Cardiac fibroblast (primary cell): ENCODE data around the gene KRTAP4-2.
"Not testable (repeated sequence)": the region's sequence is repeated elsewhere in the genome, so short reads cannot be mapped to it uniquely, and the experiment has no call there.

Source experiments
- DNase-seq, 2 donors: peaks; one replicate each; pipeline versions ENCODE4 v3.0.0 to v3.0.0-alpha.2; 2010; ENCODE audit warnings: low read depth in 2 of 2
- H3K4me3 ChIP-seq, 2 donors: replicated peaks in 1 of 2; 1 replicate in 1 of 2; 2 replicates in 1 of 2; pipeline ENCODE4 v1.5.1; 2011; ENCODE audit warnings: low read depth in 2 of 2, low read length in 2 of 2, mild to moderate bottlenecking in 2 of 2, moderate library complexity in 1 of 2
- TF ChIP-seq, protein P1 (sequence below): IDR thresholded peaks from one replicate; pipeline ENCODE4 v1.5.1; 2011; ENCODE audit warnings: low read depth, mild to moderate bottlenecking, low read length, inconsistent platforms

KRTAP4-2 gene

DNA sequence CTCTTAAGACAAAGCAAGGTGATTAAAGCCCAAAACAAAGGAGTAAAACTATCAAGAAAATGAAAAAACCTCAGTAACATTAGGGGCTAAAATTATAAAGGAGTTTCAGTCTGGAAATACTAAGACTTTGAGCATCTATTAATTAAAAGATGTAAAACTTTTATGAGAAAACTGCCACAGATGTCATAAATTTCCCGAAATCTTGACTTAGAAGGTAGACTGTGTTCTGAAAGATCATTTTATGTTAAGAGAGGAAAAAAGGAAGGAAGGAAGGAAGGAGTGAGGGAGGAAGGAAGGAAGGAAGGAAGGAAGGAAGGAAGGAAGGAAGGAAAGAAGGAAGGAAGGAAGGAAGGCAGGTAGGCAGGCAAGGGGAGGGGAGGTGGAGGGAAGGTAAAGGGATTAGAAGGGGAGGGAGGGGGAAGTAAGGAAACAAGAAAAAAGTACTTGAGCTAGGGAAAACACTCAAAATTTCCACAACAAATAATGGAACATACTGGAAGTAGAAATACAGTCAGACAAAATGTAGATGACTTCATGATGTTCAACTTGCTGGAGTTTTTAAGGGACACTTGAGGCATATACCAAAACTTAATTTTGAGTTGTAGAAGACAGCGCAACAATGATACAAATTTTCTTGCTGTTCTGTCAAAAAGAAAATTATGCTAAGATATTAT lies 30.4 kb downstream of the KRTAP4-2 start:
- TF ChIP-seq, protein P1, sequence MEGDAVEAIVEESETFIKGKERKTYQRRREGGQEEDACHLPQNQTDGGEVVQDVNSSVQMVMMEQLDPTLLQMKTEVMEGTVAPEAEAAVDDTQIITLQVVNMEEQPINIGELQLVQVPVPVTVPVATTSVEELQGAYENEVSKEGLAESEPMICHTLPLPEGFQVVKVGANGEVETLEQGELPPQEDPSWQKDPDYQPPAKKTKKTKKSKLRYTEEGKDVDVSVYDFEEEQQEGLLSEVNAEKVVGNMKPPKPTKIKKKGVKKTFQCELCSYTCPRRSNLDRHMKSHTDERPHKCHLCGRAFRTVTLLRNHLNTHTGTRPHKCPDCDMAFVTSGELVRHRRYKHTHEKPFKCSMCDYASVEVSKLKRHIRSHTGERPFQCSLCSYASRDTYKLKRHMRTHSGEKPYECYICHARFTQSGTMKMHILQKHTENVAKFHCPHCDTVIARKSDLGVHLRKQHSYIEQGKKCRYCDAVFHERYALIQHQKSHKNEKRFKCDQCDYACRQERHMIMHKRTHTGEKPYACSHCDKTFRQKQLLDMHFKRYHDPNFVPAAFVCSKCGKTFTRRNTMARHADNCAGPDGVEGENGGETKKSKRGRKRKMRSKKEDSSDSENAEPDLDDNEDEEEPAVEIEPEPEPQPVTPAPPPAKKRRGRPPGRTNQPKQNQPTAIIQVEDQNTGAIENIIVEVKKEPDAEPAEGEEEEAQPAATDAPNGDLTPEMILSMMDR = no peak
- H3K4me3 ChIP-seq = no peak overlapping the region
- DNase-seq = no peak

GRCh38 chr17:41145261-41145660 lies 32.8 kb downstream of the KRTAP4-2 start:
- H3K4me3 ChIP-seq = no peak overlapping the region
- DNase-seq = no peak
- TF ChIP-seq, protein P1 = no peak

GRCh38 chr17:41144846-41145245 lies 33.2 kb downstream of the KRTAP4-2 start:
- TF ChIP-seq, protein P1 = no peak
- DNase-seq = no peak
- H3K4me3 ChIP-seq = no peak overlapping the region

- TF ChIP-seq, protein P1 = no peak
- H3K4me3 ChIP-seq = no peak overlapping the region
- DNase-seq = no peak
These were observed 36.7 kb downstream of the KRTAP4-2 start for GRCh38 chr17:41141361-41141760.

DNA sequence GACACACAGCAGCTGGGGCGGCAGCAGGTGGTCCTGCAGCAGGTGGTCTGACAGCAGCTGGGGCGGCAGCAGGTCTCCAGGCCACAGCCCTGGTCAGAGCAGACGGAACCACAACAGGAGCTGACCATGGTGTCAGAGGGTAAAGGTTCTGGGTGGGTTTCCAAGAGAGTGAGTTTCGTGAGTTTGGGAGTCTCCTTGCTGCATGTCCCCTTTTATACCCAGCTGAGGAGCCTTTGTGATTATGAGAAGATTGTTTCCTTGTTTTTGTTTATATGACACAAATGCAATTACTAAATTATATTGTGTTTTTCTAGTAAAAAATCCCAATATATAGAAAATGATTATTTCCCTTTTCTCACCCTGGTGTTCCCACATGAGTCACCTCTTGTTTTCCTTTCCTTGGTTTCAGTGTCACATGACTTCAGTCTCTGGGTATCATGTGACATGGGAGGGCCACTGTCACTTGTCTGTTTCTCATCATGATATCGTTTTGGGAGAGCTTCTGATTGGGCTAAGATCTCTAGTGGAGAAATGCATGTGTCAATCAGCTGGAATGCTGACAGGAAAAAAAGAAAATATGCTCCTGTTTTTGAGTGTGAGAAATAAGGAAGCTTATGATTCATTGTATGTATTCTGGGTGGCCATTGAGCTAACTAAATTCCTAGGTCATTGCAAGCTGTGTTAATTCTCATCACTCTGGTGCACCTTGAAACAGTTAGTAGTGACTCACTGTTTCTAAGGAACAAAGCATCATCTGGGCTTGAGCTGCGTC lies 37.5 kb downstream of the KRTAP4-2 start, which contains the start of gene KRTAP4-6:
TSS of gene KRTAP4-6 (minus strand) at position 185 of the 772 bp plus-strand sequence. CDS start at position 128, 57 bp downstream.
- DNase-seq = peak in 1 of 2 donors; percentile 70
- TF ChIP-seq, protein P1 = no peak
- no peak within 1 kb of the TSS for H3K4me3 ChIP-seq

DNA sequence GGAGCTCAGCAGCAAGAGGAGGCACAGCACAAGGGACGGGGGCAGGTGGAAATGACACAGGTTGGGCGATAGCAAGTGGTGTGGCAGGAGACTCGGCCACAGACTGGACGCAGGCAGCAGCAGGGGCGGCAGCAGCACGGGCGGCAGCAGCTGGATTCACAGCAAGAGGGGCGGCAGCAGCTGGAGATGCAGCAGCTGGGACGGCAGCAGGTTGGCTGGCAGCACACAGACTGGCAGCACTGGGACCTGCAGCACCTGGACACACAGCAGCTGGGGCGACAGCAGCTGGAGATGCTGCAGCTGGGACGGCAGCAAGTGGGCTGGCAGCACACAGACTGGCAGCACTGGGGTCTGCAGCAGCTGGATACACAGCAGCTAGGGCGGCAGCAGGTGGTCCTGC lies 38.2 kb downstream of the KRTAP4-2 start:
- H3K4me3 ChIP-seq, DNase-seq: not testable (repeated sequence)
